HG03025 (cell line): ENCODE measurements around the gene YAF2.

Experiments
- ATAC-seq: cut with Tn5 transposase; IDR thresholded peaks from one replicate; pipeline ENCODE4 v1.9.1; 2021; ENCODE audit warnings: mild to moderate bottlenecking, moderate library complexity; ENCODE audit not compliant: unreplicated experiment, low FRiP score

The YAF2 gene

GRCh38 chr12:42118136-42118879, 119.7 kb downstream of the YAF2 start:
- ATAC-seq, result no peak

- ATAC-seq, result no peak
Observed at GRCh38 chr12:42109031-42109430, 129.0 kb downstream of the YAF2 start.
